Natural killer cell treated with Interleukin-12 subunit alpha and Interleukin-12 subunit beta and Interleukin-15 and Interleukin-18, amount 100 ng/mL, for 72 hours (primary cell): ENCODE data around the gene USP19. TPM values are rescaled to one million over a fixed set of nuclear protein-coding genes. Genes with fewer than 3 reads are reported as not detected.

ENCODE experiments used
- total RNA-seq, 2 donors: library from RNA; stranded (reverse); gene quantifications; one replicate each; pipeline ENCODE4 v1.2.3, GENCODE V29; 2022

The USP19 gene
- total RNA-seq, 2 donors from 2014 or later: 54.4 to 65.0 TPM

Other genes starting within 250 kb of the USP19 start
- 10 to 100 TPM; 27.8 to 32.5 TPM for gene SLC25A20, start 221.9 kb downstream of the USP19 start, total RNA-seq
- gene ARIH2, start 202.0 kb downstream of the USP19 start, total RNA-seq: 100 to 1,000 TPM; 141 to 238 TPM
- gene P4HTM, start 130.6 kb downstream of the USP19 start, total RNA-seq: 10 to 100 TPM; 23.2 to 34.7 TPM
- 100 to 1,000 TPM; 128 to 222 TPM for gene WDR6, start 113.4 kb downstream of the USP19 start, total RNA-seq
- 10 to 100 TPM; 20.6 to 24.2 TPM for gene DALRD3, start 102.2 kb downstream of the USP19 start, total RNA-seq
- 100 to 1,000 TPM in 1 of 2 donors, 10 to 100 TPM in 1; 91.4 to 106 TPM for gene NDUFAF3, start 98.7 kb downstream of the USP19 start, total RNA-seq
- 100 to 1,000 TPM; 198 to 454 TPM for gene IMPDH2, start 91.4 kb downstream of the USP19 start, total RNA-seq
- 100 to 1,000 TPM; 127 to 145 TPM for gene QRICH1, start 26.8 kb downstream of the USP19 start, total RNA-seq
- gene QARS1, start 16.1 kb downstream of the USP19 start, total RNA-seq: 100 to 1,000 TPM; 207 to 261 TPM
- not detected for gene LAMB2, start 12.2 kb upstream of the USP19 start, total RNA-seq
- 10 to 100 TPM; 21.0 to 24.7 TPM for gene CCDC71, start 45.5 kb upstream of the USP19 start, total RNA-seq
- 1 to 10 TPM; 1.3 to 3.1 TPM for gene KLHDC8B, start 50.8 kb upstream of the USP19 start, total RNA-seq
- 10 to 100 TPM; 10.7 to 18.1 TPM for gene C3orf62, start 156.4 kb upstream of the USP19 start, total RNA-seq
- gene USP4, start 219.2 kb upstream of the USP19 start, total RNA-seq: 100 to 1,000 TPM in 1 of 2 donors, 10 to 100 TPM in 1; 90.9 to 105 TPM
- gene GPX1, start 237.5 kb upstream of the USP19 start, total RNA-seq: 100 to 1,000 TPM in 1 of 2 donors, 10 to 100 TPM in 1; 95.4 to 107 TPM